GM21619 (cell line): ENCODE results near the gene LRRC23.
A peak's percentile ranks its signal among the peaks of the same experiment; 100 is the strongest.
"Not testable (repeated sequence)": the region's sequence is repeated elsewhere in the genome, so short reads cannot be mapped to it uniquely, and the experiment has no call there.

Experiments used
- ATAC-seq: cut with Tn5 transposase; IDR thresholded peaks from one replicate; pipeline ENCODE4 v1.9.1; 2021; ENCODE audit not compliant: unreplicated experiment

The LRRC23 gene

GRCh38 chr12:6899837-6900519 lies 4.6 kb upstream of the LRRC23 start:
- no peak for ATAC-seq

GRCh38 chr12:6902448-6902847 lies 2.2 kb upstream of the LRRC23 start:
- ATAC-seq: no peak

- no peak for ATAC-seq
These were observed 900 bp upstream of the LRRC23 start for GRCh38 chr12:6903722-6904121.

- ATAC-seq: no peak
These were observed 905 bp downstream of the LRRC23 start for GRCh38 chr12:6905414-6906040.

- ATAC-seq: not testable (repeated sequence)
These were observed 3.5 kb downstream of the LRRC23 start for GRCh38 chr12:6908141-6908540.

GRCh38 chr12:6909421-6910145 lies 5.0 kb downstream of the LRRC23 start:
- no peak for ATAC-seq

- ATAC-seq: no peak
These were observed 7.7 kb downstream of the LRRC23 start for GRCh38 chr12:6912164-6912935.

- peak; percentile 73 for ATAC-seq
These were observed 9.8 kb downstream of the LRRC23 start, which contains the start of gene ENO2 for GRCh38 chr12:6914246-6914946. TSS of gene ENO2 (plus strand) at chr12:6914580. CDS start at chr12:6915833, 1,253 bp downstream.

- no peak for ATAC-seq
These were observed 10.5 kb downstream of the LRRC23 start for GRCh38 chr12:6914947-6915788.

- ATAC-seq: no peak
These were observed 11.2 kb downstream of the LRRC23 start for GRCh38 chr12:6915789-6916285.

- ATAC-seq: no peak
These were observed 12.0 kb downstream of the LRRC23 start for GRCh38 chr12:6916426-6917200.

- no peak for ATAC-seq
These were observed 13.0 kb downstream of the LRRC23 start for GRCh38 chr12:6917491-6918231.

GRCh38 chr12:6919588-6919987 lies 15.0 kb downstream of the LRRC23 start:
- ATAC-seq: no peak

- no peak for ATAC-seq
These were observed 16.9 kb downstream of the LRRC23 start for GRCh38 chr12:6921539-6921938.

- ATAC-seq: no peak
These were observed 17.6 kb downstream of the LRRC23 start for GRCh38 chr12:6921996-6922946.

GRCh38 chr12:6923003-6923732 lies 18.5 kb downstream of the LRRC23 start:
- ATAC-seq: no peak
